HepG2 (cell line): ENCODE results near the gene ARHGEF10L. TPM values are rescaled to one million over a fixed set of nuclear protein-coding genes. Genes with fewer than 3 reads are reported as not detected.

Experiments used
- ATAC-seq: fragments of 200-7000 bp; cut with Tn5 transposase; 3 replicates; pipeline ENCODE4 v1.9.1; 2020; ENCODE audit warnings: mild to moderate bottlenecking, moderate library complexity
- BruUV-seq: library from RNA; stranded (reverse); fragments of 400-500 nt; replicated peaks from 2 replicates; lab custom pipeline; 2021; lab: Mats Ljungman, UMichigan
- CTCF ChIA-PET: fragments of 300-600 bp; formaldehyde crosslinking; extraction: SDS; loops from one replicate; lab custom pipeline; 2021; ENCODE audit warnings: low total read pairs, inconsistent platforms, low intra/inter-chr PET ratio; lab: Yijun Ruan, JAX
- POLR2A ChIA-PET: fragments of 350-600 bp; sonication (Branson Sonifier 250); formaldehyde crosslinking; loops from one replicate; lab custom pipeline; 2020; ENCODE audit warnings: antibody characterized with exemption, inconsistent platforms; lab: Yijun Ruan, JAX
- DNase-seq: peaks from one replicate; pipeline ENCODE4 v3.0.0-alpha.2; 2015; ENCODE audit warnings: low spot score
- FAIRE-seq: peaks from 3 replicates; lab custom pipeline; 2011; peaks lifted over from hg19 to GRCh38; lab: Jason Lieb, UNC
- H2AFZ ChIP-seq: one replicate; pipeline ENCODE4 v1.6.1; 2011; ENCODE audit warnings: low read length, inconsistent platforms
- H3K27ac ChIP-seq: fragments of 300-600 bp; 3 replicates; pipeline ENCODE4 v1.8.0; 2011; ENCODE audit warnings: mixed run types, mild to moderate bottlenecking, mixed read lengths, low read length, inconsistent platforms; ENCODE audit not compliant: insufficient read depth; ENCODE audit errors: extremely low read length
- H3K27me3 ChIP-seq, 2 experiments: fragments of 200-600 bp in 1 of 2; 2 replicates in 1 of 2; 3 replicates in 1 of 2; pipeline versions ENCODE4 v1.6.0 to v1.8.0; 2011; ENCODE audit warnings: low read length in 2 of 2, mild to moderate bottlenecking in 2 of 2, moderate library complexity in 2 of 2, inconsistent platforms in 1 of 2; ENCODE audit not compliant: insufficient read depth in 2 of 2, control insufficient read depth in 1 of 2
- H3K36me3 ChIP-seq, 2 experiments: fragments of 200-600 bp in 1 of 2; replicated peaks in 1 of 2; 2 replicates in 1 of 2; 3 replicates in 1 of 2; pipeline versions ENCODE4 v1.5.1 to v1.8.0; 2011; ENCODE audit warnings: low read length in 2 of 2, inconsistent platforms in 1 of 2; ENCODE audit not compliant: insufficient read depth in 2 of 2, control insufficient read depth in 1 of 2
- H3K4me1 ChIP-seq: 2 replicates; pipeline ENCODE4 v1.5.1; 2012; ENCODE audit warnings: low read length, inconsistent platforms; ENCODE audit not compliant: insufficient read depth
- H3K4me2 ChIP-seq: 2 replicates; pipeline ENCODE4 v1.6.0; 2011; ENCODE audit warnings: low read depth, low read length, inconsistent platforms
- H3K4me3 ChIP-seq, 3 experiments: fragments of 200-600 bp in 1 of 3; sonication (generic), shearing (Covaris generic) in 1 of 3; replicated peaks in 1 of 3; 2 replicates each; pipeline ENCODE4 v1.5.1; 2011 to 2016; ENCODE audit warnings: low read length in 3 of 3, inconsistent platforms in 2 of 3, low read depth in 2 of 3, mild to moderate bottlenecking in 2 of 3, control low read depth in 1 of 3, mixed read lengths in 1 of 3; ENCODE audit not compliant: insufficient read depth in 1 of 3
- H3K79me2 ChIP-seq: one replicate; pipeline ENCODE4 v1.6.1; 2011; ENCODE audit warnings: low read length, inconsistent platforms; ENCODE audit not compliant: insufficient read depth
- H3K9ac ChIP-seq: 2 replicates; pipeline ENCODE4 v1.6.0; 2011; ENCODE audit warnings: mild to moderate bottlenecking, low read depth, low read length, inconsistent platforms; ENCODE audit not compliant: insufficient read depth
- H3K9me3 ChIP-seq: 2 replicates; pipeline ENCODE4 v1.5.1; 2012; ENCODE audit warnings: mild to moderate bottlenecking, low read length
- H4K20me1 ChIP-seq: 2 replicates; pipeline ENCODE4 v1.6.0; 2011; ENCODE audit warnings: inconsistent platforms, mild to moderate bottlenecking, low read length, moderate library complexity; ENCODE audit not compliant: insufficient read depth
- HMG20A ChIP-seq: IDR thresholded peaks from 2 replicates; pipeline ENCODE4 v1.6.1; 2016; ENCODE audit warnings: borderline replicate concordance
- JARID2 ChIP-seq: sonication (generic); formaldehyde crosslinking; IDR thresholded peaks from 2 replicates; pipeline ENCODE4 v1.8.1; 2023; ENCODE audit warnings: missing genetic modification reagents, inconsistent platforms; ENCODE audit not compliant: insufficient replicate concordance
- MAFK ChIP-seq, 2 experiments: IDR thresholded peaks in 1 of 2; conservative IDR thresholded peaks in 1 of 2; 2 replicates each; pipeline ENCODE4 v1.6.1; 2011; ENCODE audit warnings: improper control_type of control experiment in 2 of 2, low read length in 2 of 2
- MYPOP ChIP-seq: sonication (generic); formaldehyde crosslinking; IDR thresholded peaks from 2 replicates; pipeline ENCODE4 v1.8.1; 2023; ENCODE audit warnings: mild to moderate bottlenecking, moderate library complexity, missing genetic modification reagents
- SIN3A ChIP-seq: IDR thresholded peaks from 2 replicates; pipeline ENCODE4 v1.6.1; 2011; ENCODE audit warnings: low read depth, mild to moderate bottlenecking, control low read depth, low read length, borderline replicate concordance
- TAF1 ChIP-seq: sonication (generic); formaldehyde crosslinking; IDR thresholded peaks from 2 replicates; pipeline ENCODE4 v1.4.0; 2020; ENCODE audit warnings: missing genetic modification reagents
- ZKSCAN5 ChIP-seq: sonication (generic); formaldehyde crosslinking; IDR thresholded peaks from 2 replicates; pipeline ENCODE4 v1.5.1; 2020; ENCODE audit warnings: mild to moderate bottlenecking, missing genetic modification reagents
- ZKSCAN8 ChIP-seq: IDR thresholded peaks from 2 replicates; pipeline ENCODE4 v1.6.1; 2016; ENCODE audit warnings: borderline replicate concordance, missing genetic modification reagents, missing compliant biosample characterization
- ZNF383 ChIP-seq: sonication (generic); formaldehyde crosslinking; IDR thresholded peaks from 2 replicates; pipeline ENCODE4 v1.4.0; 2020; ENCODE audit warnings: missing genetic modification reagents, mild to moderate bottlenecking, borderline replicate concordance
- ZNF556 ChIP-seq: sonication (generic); formaldehyde crosslinking; IDR thresholded peaks from 2 replicates; pipeline ENCODE4 v1.4.0; 2020; ENCODE audit warnings: mild to moderate bottlenecking, missing genetic modification reagents, borderline replicate concordance
- ZNF7 ChIP-seq: IDR thresholded peaks from 2 replicates; pipeline ENCODE4 v1.6.1; 2016; ENCODE audit warnings: missing biosample characterization, missing genetic modification reagents
- ZNF879 ChIP-seq: sonication (generic); formaldehyde crosslinking; IDR thresholded peaks from 2 replicates; pipeline ENCODE4 v1.8.1; 2023; ENCODE audit warnings: missing genetic modification reagents
- WGBS: methylation state at CpG from one replicate; pipeline ENCODE4 v1.1.6; 2017; ENCODE audit warnings: low lambda C conversion rate; 5-methylcytosine and 5-hydroxymethylcytosine counted together
- in situ Hi-C: cut with HindIII; loops from 2 replicates; pipeline ENCODE4 v1.10.0; 2017; ENCODE audit warnings: low pct_unique_long_range_greater_than_20kb; ENCODE audit not compliant: extremely low pct_ligation_motif_present
- intact Hi-C: fragments of 100-400 bp; cut with micrococcal nuclease; formaldehyde crosslinking; loops from one replicate; pipeline ENCODE4 v1.10.0; 2022; ENCODE audit not compliant: unreplicated experiment
- polyA plus RNA-seq, 8 experiments: library from polyadenylated mRNA; depleted of rRNA in 3 of 8; stranded (reverse) in 7 of 8; unstranded in 1 of 8; fragments of >200 nt; fragmentation: Illumina TruSeq in 4 of 8; extraction: Trizol in 4 of 8; gene quantifications; 2 replicates each; pipeline versions ENCODE4 v1.2.1 to v1.2.3, GENCODE V29; 2011 to 2016; ENCODE audit warnings: low read depth in 4 of 8, missing spikeins in 1 of 8, mixed read lengths in 1 of 8; ENCODE audit not compliant: insufficient read depth in 1 of 8
- total RNA-seq, 5 experiments: library from RNA; depleted of rRNA; stranded (reverse); fragments of >200 nt; fragmentation: Illumina TruSeq; extraction: Trizol; gene quantifications; 2 replicates each; pipeline ENCODE4 v1.2.3, GENCODE V29; 2016; ENCODE audit warnings: low read depth in 1 of 5
- TF ChIP-seq, protein P1 (sequence below): sonication (generic); formaldehyde crosslinking; IDR thresholded peaks from 2 replicates; pipeline ENCODE4 v1.9.0; 2022; ENCODE audit warnings: low read depth, missing genetic modification reagents
- TF ChIP-seq, protein P2 (sequence below): IDR thresholded peaks from 2 replicates; pipeline ENCODE4 v1.6.1; 2016; ENCODE audit warnings: mild to moderate bottlenecking
- TF ChIP-seq, protein P3 (sequence below): IDR thresholded peaks from 2 replicates; pipeline ENCODE4 v1.6.1; 2016

ARHGEF10L gene
- total and polyA plus RNA-seq, 2 of the 13 experiments (the other 11 are each of a cell fraction or from before 2014, with no cell fraction given): 46.5 to 78.3 TPM

DNA sequence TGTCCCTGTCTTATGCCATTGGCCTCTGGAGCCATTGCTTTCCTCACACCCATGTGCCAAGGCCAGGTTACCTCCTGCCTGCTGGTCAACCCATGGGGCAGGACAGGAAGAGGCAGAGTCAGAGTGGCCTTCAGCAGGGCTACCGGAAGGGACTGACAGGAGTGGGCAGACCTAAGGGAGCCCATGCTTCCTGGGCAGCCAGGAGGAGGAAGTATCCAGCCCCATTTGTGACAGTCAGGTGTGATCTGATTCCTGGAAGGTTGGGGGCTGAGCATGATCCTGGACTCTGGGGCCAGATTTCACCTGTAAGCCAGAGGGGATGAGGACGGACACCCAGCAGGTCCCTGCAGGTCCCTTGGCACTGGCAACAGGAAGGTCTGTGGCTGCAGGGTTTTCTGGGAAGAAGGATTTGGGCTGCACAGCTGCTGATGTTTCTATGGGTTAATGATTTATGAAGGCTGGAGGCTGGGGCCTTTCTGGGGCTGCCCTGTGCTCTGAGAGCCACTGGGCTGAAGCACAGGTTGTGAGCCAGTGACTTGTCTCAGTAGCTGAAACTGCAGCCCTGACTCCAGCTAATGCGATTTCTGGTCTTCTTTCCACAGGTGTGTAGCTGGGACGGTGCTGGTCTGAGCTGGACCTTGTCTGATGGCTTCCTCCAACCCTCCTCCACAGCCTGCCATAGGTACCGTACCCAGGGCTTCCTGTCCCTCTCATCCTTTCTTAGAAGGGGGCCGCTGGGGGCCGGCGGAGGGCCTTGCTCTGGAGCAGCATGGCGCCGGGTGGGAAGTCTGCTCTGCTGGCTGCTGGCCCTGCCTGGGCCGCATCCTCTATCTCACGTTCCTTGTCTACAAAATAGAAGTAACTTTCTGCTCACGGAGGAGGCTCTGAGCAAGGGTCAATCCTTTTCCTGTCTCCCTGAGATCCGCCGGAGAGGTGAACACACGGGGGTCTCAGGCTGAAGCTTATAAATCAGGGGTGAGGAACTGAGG, 40.7 kb downstream of the ARHGEF10L start:
- no peaks in the 10 kb centered on the region; a peak in 1 of 5 replicates for H3K36me3 ChIP-seq
- DNase-seq (peak; percentile 87), FAIRE-seq (peak; percentile 91), ATAC-seq (peak; percentile 88)
- ChIA-PET CTCF (no interaction called here), POLR2A (interaction anchor here (0.6 to 5.6 kb wide), 14 partner anchors 8 to 42 kb away, joined by 3 to 45 read pairs (median 6); no protein-coding TSS in a partner anchor)
- H3K27me3 ChIP-seq: no peaks in the 10 kb centered on the region
- peaks cover 23% of the 10 kb centered on the region; the same call in 1 of the 2 replicates for H4K20me1 ChIP-seq
- intact Hi-C loops: loop anchor here (1.0 to 2.0 kb wide), 2 partner anchors 8 to 77 kb away; no protein-coding TSS in a partner anchor
- peak overlapping the region; percentile 82 to 88 (median 84) for H3K4me3 ChIP-seq
- H3K27ac ChIP-seq: peak overlapping the region; percentile 93
- no peaks in the 10 kb centered on the region for H3K9me3 ChIP-seq
- H3K9ac ChIP-seq: peak overlapping the region; percentile 85
- in situ Hi-C loops: no loop called here
- peaks cover 41% of the 10 kb centered on the region for H3K79me2 ChIP-seq
- H3K4me1 ChIP-seq: peaks cover 87% of the 10 kb centered on the region
- WGBS: 3% methylated on average over 10 of the region's 16 CpGs
- no peak overlapping the region for H2AFZ ChIP-seq
- peak overlapping the region; percentile 96 for H3K4me2 ChIP-seq
- BruUV-seq: no TSS peak
- TF ChIP-seq SIN3A (peak; percentile 63; the same call in 1 of the 2 replicates), ZNF7 (no peak), TAF1 (CRISPR knock-in tag) (peak; percentile 90), MAFK (conservative IDR thresholded peaks at IDR 0.05 in 1 of 2, IDR thresholded peaks at IDR 0.05 in 1 of 2; ENCODE audit: low read length in 2 of 2) (no peak), ZKSCAN5 (no peak), ZNF383 (no peak), ZKSCAN8 (peak; percentile 65), ZNF879 (CRISPR knock-in tag) (no peak), ZNF556 (CRISPR knock-in tag) (0 out of 2 replicates have a peak, but pooled peaks have one; percentile 32), HMG20A (CRISPR knock-in tag) (peak; percentile 2; the same call in 1 of the 2 replicates), MYPOP (CRISPR knock-in tag) (no peak), JARID2 (CRISPR knock-in tag) (peak; percentile 22)
- TF ChIP-seq, protein P1, sequence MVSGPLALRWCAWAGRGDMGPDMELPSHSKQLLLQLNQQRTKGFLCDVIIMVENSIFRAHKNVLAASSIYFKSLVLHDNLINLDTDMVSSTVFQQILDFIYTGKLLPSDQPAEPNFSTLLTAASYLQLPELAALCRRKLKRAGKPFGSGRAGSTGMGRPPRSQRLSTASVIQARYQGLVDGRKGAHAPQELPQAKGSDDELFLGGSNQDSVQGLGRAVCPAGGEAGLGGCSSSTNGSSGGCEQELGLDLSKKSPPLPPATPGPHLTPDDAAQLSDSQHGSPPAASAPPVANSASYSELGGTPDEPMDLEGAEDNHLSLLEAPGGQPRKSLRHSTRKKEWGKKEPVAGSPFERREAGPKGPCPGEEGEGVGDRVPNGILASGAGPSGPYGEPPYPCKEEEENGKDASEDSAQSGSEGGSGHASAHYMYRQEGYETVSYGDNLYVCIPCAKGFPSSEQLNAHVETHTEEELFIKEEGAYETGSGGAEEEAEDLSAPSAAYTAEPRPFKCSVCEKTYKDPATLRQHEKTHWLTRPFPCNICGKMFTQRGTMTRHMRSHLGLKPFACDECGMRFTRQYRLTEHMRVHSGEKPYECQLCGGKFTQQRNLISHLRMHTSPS: peak; percentile 97
- TF ChIP-seq, protein P2, sequence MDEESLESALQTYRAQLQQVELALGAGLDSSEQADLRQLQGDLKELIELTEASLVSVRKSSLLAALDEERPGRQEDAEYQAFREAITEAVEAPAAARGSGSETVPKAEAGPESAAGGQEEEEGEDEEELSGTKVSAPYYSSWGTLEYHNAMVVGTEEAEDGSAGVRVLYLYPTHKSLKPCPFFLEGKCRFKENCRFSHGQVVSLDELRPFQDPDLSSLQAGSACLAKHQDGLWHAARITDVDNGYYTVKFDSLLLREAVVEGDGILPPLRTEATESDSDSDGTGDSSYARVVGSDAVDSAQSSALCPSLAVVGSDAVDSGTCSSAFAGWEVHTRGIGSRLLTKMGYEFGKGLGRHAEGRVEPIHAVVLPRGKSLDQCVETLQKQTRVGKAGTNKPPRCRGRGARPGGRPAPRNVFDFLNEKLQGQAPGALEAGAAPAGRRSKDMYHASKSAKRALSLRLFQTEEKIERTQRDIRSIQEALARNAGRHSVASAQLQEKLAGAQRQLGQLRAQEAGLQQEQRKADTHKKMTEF (CRISPR knock-in tag): peak; percentile 71; the same call in 1 of the 2 replicates
- TF ChIP-seq, protein P3, sequence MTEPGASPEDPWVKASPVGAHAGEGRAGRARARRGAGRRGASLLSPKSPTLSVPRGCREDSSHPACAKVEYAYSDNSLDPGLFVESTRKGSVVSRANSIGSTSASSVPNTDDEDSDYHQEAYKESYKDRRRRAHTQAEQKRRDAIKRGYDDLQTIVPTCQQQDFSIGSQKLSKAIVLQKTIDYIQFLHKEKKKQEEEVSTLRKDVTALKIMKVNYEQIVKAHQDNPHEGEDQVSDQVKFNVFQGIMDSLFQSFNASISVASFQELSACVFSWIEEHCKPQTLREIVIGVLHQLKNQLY (CRISPR knock-in tag): no peak
